ENCODE measurements around the gene PATJ. TPM values are rescaled to one million over a fixed set of nuclear protein-coding genes. Genes with fewer than 3 reads are reported as not detected.

PATJ gene
- total and polyA plus RNA-seq, 8 donors = 14.8 to 45.4 (median 27.9) TPM

DNA sequence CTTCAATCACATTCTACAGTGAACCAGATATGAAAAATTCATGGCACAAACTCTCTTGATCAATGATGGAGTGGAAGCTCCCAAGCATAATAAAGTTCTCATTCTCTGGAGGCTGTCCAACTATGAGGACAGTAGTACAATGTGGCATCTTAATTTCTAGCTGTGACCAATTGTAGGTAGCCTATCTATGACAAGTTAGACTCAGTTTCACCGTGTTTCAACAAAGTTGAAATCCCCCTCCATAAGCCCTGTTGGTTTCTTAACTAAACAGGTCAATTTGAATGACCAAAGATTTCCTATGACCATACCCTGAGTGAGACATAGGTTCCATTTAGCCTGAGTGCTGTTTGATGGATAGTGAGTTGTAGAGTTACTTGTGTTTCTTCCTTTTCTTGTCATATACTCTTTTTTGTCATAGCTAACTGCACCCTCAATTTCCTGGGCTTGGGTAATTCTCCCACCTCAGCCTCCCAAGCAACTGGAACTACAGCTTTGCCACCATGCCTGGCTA lies 11.8 kb downstream of the PATJ start:
- no peak overlapping the region for H3K27ac ChIP-seq
- FAIRE-seq = no peak
- 86 to 94% methylated on average over 1 of the region's 1 CpG for WGBS, 2 donors
- intact Hi-C loops (cut with DNase I) = no loop called here
- TF ChIP-seq CTCF (IDR thresholded peaks at IDR 0.05) = no peak
- no peaks in the 10 kb centered on the region for H3K27me3 ChIP-seq
- ATAC-seq = no peak
- no peaks in the 10 kb centered on the region for H3K36me3 ChIP-seq
- no peaks in the 10 kb centered on the region for H3K9me3 ChIP-seq
- no peak overlapping the region for H3K4me3 ChIP-seq
- DNase-seq = no peak
- peaks cover 9 to 12% (median 11%) of the 10 kb centered on the region in 3 donors for H3K4me1 ChIP-seq

DNA sequence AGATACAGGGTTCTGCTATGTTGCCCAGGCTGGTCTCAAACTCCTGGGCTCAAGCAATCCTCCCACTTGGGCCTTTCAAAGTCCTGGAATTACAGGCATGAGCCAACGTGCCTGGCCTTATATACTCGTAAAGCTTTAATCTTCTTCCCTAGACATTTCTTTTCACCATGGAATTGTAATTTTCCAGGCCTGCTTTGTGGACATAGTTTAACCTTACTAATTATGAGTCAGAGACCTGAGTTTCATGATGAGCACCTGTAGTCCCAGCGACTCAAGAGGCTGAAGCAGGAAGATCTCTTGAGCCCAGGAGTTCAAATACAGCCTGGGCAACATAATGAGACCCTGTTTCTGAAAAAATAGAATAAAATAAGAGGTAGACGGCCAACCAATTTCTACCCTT lies 12.3 kb downstream of the PATJ start:
- DNase-seq = no peak
- Histone ChIP-seq H3K27ac (no peak overlapping the region), H3K4me3 (no peak overlapping the region), H3K36me3 (no peaks in the 10 kb centered on the region), H3K9me3 (no peaks in the 10 kb centered on the region), H3K27me3 (no peaks in the 10 kb centered on the region), H3K4me1 (peaks cover 9 to 12% (median 11%) of the 10 kb centered on the region in 3 donors)
- no peak for ATAC-seq
- TF ChIP-seq CTCF (IDR thresholded peaks at IDR 0.05) = no peak
- 91 to 99% methylated on average over 4 of the region's 4 CpGs for WGBS, 2 donors
- intact Hi-C loops (cut with DNase I) = no loop called here
- FAIRE-seq = no peak

DNA sequence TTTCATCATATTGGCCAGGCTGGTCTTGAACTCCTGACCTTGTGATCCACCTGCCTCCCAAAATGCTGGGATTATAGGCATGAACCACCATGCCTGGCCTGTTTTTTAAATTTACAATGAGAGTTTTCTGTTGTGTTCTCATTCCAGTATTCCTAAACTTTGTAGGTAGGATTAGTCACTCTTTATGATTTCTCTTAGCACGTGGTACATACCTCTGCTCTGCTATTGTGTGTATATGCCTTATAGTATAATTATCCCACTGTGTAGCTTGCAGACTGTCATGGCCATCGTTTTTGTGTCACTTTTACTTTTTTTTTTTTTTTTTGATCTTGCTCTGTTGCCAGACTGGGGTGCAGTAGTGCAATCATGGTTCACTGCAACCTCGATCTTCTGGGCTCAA lies 14.5 kb downstream of the PATJ start:
- no peak overlapping the region for H3K27ac ChIP-seq
- H3K4me3 ChIP-seq = no peak overlapping the region
- ATAC-seq (no peak), FAIRE-seq (no peak), DNase-seq (no peak)
- no peaks in the 10 kb centered on the region for H3K27me3 ChIP-seq
- peaks cover 9 to 12% (median 11%) of the 10 kb centered on the region in 3 donors for H3K4me1 ChIP-seq
- no peaks in the 10 kb centered on the region for H3K36me3 ChIP-seq
- intact Hi-C loops (cut with DNase I) = no loop called here
- no peak for TF ChIP-seq CTCF (IDR thresholded peaks at IDR 0.05)
- no peaks in the 10 kb centered on the region for H3K9me3 ChIP-seq
- 62 to 65% methylated on average over 3 of the region's 3 CpGs for WGBS, 2 donors

DNA sequence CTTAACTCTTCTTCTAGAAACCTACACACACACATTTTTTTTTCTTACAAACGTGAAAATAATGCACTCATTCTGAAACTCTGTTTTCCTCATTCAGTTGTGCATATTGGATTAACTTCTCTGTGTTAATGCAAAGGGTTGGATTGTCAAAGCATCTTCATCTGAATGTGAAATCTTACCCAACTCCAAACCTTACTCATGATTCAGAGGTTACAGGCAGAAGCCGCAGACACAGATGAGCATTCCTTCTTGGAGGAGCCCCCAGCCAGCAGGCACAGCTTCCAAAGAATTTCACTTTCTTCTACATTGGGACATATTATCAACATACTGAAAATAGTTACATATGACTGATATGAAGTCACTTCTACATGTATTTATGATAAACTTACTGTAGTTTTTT lies 15.7 kb downstream of the PATJ start:
- FAIRE-seq (no peak), ATAC-seq (no peak)
- 78 to 92% methylated on average over 2 of the region's 2 CpGs for WGBS, 2 donors

More for the DNA sequence above, 15.7 kb downstream of the PATJ start:
- H3K27me3 ChIP-seq = no peaks in the 10 kb centered on the region
- no peak overlapping the region for H3K27ac ChIP-seq
- H3K4me3 ChIP-seq = no peak overlapping the region
- no peak for DNase-seq
- H3K4me1 ChIP-seq = peaks cover 4 to 6% (median 5%) of the 10 kb centered on the region in 3 donors
- H3K36me3 ChIP-seq = no peaks in the 10 kb centered on the region
- H3K9me3 ChIP-seq = no peaks in the 10 kb centered on the region
- TF ChIP-seq CTCF (IDR thresholded peaks at IDR 0.05) = no peak
- intact Hi-C loops (cut with DNase I) = no loop called here
